HG03196 (cell line): ENCODE measurements around the gene TMEM254.
A peak's percentile ranks its signal among the peaks of the same experiment; 100 is the strongest.
"Not testable (repeated sequence)": the region's sequence is repeated elsewhere in the genome, so short reads cannot be mapped to it uniquely, and the experiment has no call there.

Experiments
- ATAC-seq: cut with Tn5 transposase; IDR thresholded peaks from one replicate; pipeline ENCODE4 v1.9.1; 2021; ENCODE audit not compliant: unreplicated experiment

Gene TMEM254, protein sequence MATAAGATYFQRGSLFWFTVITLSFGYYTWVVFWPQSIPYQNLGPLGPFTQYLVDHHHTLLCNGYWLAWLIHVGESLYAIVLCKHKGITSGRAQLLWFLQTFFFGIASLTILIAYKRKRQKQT

DNA sequence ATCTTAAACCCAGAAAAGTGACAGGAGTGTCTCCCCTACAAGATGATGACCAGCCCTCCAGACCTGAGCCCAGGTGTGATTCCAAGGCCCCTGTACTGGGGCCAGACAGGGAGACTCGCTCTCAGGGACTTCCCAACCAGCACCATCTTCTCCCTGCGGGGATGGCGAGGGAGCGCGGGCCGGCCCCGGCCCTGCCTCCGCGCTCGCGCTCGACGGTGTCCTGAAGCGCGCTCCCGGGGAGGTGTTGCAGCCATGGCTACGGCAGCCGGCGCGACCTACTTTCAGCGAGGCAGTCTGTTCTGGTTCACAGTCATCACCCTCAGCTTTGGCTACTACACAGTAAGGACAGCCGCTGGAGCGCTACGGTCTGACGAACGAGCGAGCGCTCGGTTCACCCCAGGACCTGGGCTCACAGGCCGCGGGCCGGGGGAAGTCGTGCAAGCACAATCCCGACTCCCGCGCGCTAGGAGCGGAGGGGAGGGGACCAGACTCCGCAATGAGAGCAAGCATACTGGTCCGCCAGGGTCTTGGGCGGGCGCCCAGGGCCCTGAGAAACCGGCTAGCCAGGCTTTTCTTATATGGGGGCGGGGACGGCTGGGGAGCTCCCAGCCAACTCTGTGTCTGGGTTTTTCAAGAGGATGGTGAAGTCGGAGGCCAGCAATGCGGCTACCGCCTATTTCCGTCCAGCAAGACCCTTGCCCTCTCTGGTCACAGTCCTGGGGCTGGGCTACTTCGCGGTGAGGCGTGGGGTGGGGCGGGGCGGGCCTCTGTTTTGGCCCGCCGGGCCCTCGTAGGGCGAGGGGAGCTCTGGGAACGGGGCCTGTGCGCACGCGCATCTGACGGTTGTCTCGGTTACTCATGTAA lies at the start of gene TMEM254:
Gene TMEM254, plus strand, starts transcription at position 218 of the 864 bp plus-strand sequence. Its CDS starts 35 bp downstream, at position 253.
- peak; percentile 82 for ATAC-seq

DNA sequence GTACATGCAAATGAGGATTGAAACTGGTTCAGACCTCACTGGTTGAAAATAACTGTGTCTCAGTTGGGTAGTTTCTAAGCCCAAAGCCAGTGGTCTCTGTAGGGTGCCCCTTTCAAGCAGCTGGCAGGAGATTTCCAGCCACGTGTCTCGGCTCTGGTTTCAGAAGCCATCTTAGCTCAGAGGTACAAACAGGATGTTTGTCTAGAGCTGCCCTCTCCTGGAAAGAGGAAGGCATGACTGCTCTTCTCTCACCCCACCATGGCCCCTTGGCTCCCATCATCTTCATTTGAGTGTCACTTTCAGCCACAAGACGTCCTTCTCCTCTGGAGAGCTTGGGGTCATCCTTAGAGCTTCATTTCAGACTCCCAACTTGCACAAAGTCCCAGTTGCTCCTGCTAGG lies 49.3 kb upstream of the TMEM254 start:
- not testable (repeated sequence) for ATAC-seq

DNA sequence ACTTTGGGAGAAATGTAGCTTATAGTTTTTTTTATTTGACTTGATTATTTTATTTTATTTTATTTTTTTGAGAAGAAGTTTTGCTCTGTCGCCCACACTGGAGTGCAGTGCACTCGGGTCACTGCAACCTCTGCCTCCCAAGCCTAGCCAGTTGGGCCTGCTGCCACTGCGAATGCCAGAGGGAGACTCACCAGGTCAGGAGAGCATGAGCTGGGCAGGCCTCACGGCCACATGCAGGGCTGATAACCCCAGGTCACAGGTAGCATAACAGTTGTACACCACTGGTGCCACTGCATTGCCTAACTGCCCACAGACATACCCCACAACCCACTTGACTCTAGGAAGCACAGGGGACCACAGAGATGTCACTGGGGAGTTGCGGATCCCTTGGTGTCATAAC lies 48.6 kb upstream of the TMEM254 start:
- ATAC-seq, result not testable (repeated sequence)

DNA sequence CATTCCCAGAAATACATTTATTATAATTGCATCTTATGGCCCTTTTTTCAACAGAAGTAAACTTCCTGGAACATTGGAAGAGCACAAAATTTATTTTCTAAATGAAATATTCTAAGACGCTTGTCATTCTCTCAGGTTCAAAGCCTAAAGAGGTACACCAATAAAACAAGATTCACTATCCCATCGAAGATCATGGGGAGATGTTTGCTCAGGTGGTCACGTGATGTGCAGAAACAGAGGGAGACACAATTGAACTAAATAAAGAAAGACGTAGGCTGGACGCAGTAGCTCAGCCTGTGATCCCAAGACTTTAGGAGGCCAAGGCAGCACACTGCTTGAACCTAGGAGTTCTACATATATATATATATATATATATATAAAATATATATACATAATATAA lies 46.0 kb upstream of the TMEM254 start:
- ATAC-seq, result no peak

DNA sequence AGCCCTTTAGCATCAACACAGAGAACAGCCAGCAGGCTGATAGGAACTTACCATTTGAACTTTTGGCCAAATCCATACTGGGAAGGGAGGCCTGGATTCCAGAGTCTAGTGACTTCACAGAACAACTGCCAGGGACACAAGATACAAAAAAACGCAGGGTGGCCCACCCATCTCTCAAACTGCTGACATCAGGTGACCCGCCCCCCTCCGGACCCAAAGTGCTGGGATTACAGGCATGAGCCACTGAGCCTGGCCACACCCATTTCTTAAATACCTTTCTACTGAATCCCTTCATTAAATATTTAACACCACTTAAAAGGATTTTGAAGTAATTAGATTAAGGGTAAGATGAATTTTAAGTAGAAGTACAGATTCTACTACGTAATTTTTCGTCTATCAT lies 43.7 kb upstream of the TMEM254 start:
- ATAC-seq, result not testable (repeated sequence)

DNA sequence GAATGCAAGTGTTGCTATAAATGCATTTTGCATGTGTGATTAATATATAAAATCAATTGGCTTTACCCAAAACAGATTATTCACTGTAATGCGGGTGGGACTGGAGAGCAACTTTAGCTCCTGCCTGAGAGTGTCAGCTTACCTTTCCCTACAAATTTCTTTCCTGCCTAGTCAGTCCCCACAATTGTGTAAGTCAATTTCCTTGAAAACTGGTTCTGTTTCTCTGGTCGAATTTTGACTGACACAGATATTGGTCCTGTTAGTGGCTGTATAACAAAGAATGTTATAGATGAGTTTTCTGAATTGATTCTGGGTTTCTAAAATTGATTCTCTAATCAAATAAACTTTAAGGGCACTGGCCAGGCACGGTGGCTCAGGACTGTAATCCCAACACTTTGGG lies 43.0 kb upstream of the TMEM254 start:
- ATAC-seq, result not testable (repeated sequence)

DNA sequence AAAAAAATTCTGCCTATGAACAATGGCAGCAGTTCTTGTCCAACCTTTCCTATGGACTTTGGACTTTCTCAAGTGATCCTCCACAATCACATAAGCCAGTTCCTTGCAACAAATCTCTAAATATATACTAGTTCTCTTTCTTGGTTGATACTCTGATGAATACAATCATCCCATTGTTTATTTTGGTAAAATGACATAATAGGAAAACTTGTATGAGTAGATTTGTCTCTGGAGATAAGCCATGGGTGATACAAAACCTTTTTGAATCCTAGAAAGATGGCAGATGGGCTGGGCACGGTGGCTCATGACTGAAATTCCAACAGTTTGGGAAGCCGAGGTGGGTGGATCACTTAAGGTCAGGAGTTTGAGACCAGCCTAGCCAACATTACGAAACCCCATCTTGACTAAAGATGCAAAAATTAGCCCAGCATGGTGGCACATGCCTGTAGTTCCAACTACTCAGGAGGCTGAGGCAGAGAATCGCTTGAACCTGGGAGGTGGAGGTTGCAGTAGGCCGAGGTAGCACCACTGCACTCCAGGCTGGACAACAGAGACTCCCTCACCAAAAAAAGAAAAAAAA lies 41.5 kb upstream of the TMEM254 start:
- not testable (repeated sequence) for ATAC-seq

DNA sequence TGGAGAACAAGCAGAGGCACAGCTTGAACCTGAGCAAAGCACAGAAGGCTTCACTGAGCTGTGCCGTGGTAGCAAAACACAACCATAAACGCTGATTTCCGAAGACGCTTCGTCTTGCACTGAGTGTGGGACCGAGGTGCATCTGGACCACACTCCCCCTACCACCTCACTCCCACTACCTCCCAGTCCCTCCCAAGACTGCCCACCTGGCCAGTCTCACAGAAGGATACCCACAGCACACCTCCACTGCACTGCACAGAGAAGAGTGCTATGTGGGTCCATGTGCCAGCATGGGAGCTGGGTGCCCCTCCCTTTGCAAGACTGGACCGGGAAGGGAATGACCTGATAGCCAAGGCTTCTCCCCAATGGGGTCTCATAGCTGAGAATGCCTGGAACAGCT lies 40.2 kb upstream of the TMEM254 start:
- not testable (repeated sequence) for ATAC-seq

DNA sequence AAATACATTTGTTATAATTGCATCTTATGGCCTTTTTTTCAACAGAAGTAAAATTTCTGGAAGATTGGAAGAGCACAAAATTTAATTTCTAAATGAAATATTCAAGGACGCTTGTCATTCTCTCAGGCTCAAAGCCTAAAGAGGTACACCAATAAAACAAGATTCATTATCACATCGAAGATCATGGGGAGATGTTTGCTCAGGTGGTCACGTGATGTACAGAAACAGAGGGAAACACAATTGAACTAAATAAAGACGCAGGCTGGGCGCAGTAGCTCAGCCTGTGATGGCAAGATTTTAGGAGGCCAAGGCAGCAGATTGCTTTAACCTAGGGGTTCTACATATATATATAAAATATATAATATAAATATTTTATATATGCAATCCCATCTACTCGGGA lies 37.3 kb upstream of the TMEM254 start:
- no peak for ATAC-seq

DNA sequence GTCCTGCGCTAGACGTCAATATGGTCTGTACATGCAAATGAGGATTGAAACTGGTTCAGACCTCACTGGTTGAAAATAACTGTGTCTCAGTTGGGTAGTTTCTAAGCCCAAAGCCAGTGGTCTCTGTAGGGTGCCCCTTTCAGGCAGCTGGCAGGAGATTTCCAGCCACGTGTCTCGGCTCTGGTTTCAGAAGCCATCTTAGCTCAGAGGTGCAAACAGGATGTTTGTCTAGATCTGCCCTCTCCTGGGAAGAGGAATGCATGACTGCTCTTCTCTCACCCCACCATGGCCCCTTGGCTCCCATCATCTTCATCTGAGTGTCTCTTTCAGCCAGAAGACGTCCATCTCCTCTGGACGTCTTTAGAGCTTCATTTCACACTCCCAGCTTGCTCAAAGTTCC lies 33.5 kb upstream of the TMEM254 start:
- ATAC-seq, result not testable (repeated sequence)

DNA sequence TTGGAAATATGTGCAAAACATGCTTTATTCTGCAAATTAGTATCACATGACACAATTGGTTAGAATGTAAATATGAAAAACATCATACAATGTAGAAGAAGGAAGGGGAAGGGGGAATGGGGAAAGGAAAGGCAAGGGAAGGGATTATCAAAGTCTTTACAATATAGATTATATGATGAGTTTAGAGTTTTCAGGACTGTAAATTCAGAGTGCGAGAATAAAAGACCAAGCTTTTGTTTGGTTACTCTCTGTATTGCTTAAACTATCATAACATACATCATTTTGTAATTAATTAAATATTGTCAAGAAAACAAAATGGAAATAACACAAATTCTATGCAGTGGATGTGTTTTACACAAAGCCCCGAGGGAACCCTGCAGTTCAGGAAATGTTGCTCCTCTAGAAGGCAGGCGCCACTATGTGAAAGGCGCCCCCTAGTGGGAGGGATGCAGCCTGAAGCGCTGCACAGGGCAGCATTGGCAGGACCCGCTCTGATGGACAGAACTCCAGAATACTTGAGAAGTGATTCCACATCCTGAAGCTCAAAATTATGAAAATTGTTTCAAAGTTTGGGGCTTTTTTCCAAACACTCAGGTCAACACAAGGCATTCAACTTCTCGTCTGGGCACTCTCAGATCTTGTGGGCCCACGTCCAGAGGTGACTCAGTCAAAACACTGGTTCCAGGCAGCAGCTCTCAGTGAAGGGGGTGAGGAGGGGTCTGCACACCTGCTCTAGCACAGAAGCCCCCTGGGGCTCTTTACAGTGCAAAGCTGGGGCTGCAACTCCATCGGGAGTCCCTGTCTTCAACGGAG lies 31.6 kb upstream of the TMEM254 start:
- no peak for ATAC-seq

DNA sequence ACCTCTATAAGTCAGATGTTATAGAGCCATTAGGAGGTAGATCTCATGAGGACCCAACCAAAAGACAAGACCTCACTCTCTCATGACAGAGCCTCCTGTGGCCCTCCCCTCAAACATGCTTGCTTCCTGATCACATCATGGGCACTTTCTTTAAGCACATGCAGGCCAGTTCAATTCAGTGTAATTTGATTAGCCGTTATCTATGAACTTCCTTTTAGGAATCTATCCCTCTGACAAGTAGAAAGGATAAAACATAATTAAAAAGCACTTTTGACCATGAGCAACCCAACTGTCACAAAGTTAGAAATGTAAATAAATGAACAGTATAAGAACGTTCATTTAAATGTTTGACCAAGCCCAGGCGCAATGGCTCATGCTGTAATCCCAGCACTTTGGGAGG lies 27.7 kb upstream of the TMEM254 start:
- ATAC-seq, result no peak

DNA sequence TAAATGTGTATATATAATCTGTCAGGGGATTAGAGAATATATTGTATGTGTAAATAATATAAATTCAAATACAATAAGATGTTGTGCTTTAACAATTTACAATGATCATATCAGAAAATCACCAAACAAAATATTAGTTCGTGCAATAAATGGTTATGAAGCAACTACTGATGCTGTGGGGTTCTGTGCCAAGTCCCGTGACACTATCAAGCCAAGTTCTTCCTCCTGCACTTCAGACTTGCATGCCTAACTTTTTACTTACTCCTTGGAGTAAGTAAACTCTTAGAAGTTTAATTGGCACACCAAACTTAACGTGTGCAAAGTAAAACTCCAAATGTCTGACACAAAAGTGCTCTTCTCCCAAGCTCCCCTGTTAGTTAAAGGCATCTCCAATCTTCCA lies 26.5 kb upstream of the TMEM254 start:
- ATAC-seq, result no peak

DNA sequence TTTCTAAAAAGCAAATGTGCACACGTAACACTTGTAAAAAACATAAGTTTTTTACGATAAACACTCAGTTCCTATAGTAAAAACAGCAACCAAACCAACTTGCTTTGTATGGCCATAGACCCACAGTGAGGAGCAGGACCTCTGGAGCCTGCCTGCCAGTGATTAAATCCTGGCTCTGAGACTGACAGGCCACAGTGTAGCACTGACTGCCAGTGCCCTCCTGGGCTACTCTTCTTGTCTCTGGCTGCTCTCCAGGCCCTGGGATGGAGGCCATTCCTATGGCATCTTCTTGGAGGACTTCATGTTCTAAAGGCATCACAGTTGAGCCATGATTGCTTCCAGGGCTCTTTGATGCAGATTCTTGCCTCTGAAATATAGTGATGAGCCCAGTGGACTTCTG lies 22.7 kb upstream of the TMEM254 start:
- no peak for ATAC-seq

DNA sequence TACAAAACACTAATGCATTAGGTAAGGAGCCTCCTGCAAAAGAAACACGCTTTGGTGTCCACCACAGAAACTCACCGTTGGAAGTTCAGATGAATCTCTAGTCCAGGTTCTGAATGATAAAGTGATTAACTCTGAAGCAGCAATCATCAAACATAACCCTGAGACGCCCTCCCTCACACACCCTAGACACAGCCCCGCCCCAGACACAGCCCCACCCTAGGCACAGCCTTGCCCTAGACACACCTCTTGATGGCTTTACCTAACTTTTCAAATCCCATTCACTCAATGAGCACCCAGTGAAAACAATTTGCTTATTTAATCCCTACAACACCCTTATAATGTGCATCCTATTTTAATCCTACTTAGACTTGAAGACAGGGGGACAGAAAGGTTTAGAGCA lies 21.3 kb upstream of the TMEM254 start:
- no peak for ATAC-seq

DNA sequence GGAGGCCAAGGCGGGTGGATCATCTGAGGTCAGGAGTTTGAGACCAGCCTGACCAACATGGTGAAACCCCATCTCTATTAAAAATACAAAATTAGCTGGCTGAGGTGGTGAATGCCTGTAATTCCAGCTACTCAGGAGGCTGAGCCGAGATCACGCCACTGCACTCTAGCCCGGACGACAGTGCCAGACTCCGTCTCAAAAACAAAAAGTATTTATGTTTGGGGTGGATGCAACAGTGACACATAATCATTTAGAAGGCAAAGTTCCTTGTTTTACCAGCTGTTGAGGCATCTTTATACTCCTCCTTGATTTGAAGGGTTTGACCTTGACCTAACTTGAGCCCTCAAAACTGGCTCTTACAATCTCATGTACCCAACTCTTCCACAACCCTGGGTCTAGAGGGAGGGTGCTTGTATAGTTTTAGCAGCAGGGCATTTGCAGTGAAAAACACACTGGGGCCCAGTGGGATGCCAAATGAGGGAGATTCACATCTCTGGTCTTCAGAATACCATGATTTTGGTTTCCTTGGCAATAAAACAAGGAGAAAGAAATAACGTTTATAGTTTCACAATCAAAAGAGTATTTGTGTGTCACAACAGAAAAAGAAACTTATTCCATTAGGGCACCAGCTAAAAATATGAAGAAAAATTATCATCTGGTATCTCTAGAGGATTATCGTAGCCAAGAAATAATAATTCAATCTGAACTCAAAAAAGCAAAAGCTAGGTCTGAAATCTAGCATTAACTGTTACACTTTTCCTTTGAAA lies 14.2 kb upstream of the TMEM254 start:
- ATAC-seq, result no peak

DNA sequence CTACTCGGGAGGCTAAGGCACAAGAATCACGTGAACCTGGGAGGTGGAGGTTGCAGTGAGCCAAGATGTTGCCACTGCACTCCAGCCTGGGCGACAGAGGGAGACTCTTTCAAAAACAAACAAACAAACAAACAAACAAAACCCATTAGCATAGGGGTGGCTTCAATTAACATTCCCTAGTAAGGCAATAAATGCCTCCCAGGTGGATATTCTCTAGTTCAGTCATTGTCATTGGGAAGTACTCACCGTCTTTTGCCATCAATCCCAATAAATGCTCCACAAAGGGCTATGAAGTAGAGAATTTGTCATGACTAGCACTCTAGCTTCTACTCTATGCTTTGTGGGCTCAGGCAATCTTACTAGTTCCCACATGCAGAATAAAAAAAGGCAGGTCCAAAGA lies 11.7 kb upstream of the TMEM254 start:
- ATAC-seq, result no peak

DNA sequence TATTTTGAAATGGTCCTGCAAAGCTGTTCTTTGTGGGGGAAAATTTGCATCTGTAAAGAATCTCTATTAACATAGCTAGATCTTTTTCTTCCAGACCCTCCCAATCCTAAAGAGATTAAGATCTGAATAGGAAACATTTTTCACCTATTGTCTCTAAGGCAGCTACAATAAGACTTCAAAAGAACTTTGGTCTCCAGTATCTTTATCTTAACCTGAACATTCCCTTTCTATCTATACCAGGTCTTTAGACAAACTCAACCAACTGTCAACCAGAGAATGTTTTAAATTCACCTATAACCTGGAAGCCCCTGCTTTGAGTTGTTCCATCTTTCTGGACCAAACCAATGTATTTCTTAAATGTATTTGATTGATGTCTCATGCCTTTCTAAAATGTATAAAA lies 10.6 kb upstream of the TMEM254 start:
- not testable (repeated sequence) for ATAC-seq

DNA sequence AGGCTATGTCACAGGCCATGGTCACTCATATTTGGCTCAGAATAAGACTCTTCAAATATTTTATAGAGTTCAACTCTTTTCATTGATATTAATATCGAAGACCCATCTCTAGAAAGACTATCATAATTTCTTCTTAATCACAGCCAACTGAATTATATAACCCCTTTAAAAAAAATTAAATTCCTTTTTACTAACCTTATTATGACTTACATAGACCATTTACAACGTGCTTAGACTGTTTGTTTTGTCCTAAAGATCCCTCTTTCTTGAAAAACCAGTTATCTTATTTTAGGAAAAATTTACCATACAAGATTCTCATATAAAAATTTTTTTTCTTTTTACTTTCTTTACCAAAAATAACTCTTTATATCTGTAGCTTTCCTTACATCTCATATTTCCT lies 10.2 kb upstream of the TMEM254 start:
- ATAC-seq, result no peak

DNA sequence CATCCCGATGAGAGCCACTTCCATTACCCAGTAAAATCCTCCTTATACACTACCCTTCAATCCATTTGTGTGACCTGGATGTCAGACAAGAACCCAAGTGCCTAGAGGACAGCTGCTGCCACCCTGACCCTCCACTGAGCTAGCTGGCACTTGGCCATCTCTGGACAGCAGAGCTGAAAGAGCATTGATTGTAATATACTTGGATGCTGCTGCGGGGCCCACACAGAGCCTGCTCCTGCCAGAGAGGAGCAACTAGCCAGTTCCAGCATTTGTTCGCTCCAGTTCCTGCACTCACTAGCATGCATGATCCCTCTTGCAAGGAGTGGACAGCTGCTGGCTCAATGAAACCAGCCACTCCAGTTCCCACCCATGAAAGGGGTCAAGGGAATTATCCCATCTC lies 8.4 kb upstream of the TMEM254 start:
- ATAC-seq, result no peak

DNA sequence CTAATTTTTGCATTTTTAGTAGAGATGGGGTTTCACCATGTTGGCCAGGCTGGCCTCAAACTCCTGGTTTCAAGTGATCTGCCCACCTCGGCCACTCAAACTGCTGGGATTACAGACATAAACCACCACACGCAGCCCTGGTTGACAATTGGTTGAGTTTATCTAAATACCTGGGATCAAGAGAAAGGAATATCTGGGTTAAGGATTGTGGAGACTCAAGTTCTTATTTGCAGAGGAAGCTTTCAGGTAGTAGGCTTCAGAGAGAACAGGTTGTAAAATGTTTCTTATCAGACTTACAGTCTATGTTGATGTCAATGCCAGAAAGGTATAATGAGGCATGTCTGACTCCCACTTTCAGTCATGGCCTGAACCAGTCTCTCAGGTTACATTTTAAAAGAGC lies 5.9 kb upstream of the TMEM254 start:
- no peak for ATAC-seq
